ENCODE results near the gene EVA1B.

EVA1B gene

GRCh38 chr1:36320291-36320761 lies 3.1 kb downstream of the EVA1B start:
- no peak for DNase-seq (ENCODE audit: low read depth)

DNA sequence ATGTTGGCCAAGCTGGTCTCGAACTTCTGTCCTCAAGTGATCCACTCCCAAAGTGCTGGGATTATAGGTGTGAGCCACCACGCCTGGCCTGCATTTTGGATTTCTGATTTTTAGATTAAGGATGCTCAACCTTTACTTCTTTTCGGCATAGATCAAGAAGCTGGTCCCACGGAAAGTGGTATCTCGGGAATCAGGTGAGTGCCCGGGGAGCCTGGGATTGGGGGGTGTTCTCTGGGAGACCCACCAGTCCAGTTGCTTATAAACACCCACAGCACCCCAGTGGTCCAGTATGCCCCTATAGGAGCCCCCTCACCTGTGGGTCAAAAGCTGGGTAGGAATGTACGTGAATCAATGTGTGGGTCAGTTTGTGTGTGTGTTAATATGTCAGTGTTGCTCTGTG lies 14.0 kb downstream of the EVA1B start:
- DNase-seq (ENCODE audit: low read depth), result no peak

DNA sequence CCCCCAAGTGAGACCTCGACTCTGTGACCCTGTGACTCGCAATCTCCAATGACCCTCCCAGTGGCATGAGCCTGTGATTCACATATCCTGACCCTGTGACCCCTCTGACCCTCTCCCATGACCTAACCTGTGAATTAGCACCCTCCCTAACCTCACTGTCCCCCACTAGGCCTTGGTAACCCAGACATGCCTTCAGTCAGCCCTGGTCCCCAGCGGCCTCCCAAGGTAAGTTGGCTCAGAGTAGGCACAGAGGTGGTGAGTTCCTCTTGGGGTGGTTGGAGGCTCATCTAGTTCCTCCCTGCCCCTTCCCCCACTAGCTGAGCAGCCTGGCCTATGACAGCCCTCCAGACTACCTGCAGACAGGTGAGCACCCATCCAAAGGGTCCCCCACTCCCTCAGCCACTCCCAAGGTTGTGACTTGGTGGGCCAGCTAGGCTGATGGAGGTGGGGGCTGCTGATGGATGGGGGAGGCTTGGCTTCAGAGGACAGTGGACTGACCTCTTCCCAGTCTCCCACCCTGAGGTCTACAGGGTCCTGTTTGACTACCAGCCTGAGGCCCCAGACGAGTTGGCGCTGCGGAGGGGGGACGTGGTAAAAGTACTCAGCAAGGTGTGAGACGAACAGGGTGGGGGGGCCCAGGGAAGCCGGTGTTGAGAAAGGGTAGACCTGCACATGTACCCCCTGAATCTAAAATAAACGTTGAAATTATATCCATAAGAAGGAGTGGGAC lies 15.7 kb downstream of the EVA1B start:
- no peak for DNase-seq (ENCODE audit: low read depth)

DNA sequence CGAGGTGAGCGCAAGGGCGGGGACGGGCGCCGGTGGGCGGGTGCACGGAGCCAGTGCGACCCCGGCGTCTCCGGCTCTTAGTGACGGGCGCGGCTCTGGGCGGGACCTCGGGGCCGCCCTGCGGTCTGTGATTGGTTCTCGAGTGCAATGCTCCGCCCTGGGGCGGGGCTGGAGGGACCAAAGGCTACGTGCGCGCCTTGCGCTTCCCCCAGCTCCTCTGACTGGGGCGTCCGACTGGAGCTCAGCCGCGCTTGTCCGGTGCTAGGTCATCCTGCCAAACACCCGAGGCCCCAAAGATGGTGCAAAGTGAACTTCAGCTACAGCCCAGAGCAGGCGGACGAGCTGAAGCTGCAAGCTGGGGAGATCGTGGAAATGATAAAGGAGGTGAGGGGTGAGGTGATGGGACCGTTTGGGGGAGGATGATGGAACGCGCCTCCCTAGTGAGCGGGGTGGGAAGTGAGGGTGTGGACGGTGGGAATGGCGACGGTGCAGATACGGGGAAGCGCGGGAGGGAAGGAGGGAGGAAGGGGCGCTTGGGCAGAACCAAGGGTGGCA lies 16.5 kb downstream of the EVA1B start:
- DNase-seq (ENCODE audit: low read depth), result peak; percentile 75

DNA sequence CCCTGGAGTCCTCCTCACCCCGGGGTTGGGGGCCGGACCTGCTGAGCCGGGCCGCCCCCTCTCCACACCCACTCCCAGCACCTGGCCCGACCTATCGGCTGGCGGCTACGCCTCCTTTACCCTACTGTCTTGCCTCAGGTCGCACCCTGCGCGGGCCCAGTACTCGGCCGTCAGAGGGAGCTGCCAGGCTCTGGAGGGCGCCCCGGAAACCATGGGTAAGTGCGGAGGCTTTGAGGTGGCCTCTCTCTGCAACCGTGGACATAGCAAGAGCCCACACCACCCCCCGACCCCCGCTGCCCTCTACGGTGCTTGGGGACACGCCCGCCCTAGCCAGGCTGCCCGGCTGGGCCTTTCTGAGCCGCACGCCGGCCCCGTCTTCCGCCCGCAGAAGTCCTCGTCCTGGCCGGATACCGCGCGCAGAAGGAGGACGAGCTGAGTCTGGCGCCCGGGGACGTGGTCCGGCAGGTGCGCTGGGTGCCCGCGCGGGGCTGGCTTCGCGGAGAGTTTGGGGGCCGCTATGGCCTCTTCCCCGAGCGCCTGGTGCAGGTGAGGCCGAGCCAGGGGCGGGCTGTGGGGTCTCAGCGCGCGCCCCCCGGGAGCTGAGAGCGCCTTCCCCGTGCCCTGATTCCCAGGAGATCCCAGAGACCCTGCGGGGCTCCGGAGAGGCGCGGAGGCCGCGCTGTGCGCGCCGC lies 17.1 kb downstream of the EVA1B start, which contains the start of gene SH3D21:
Gene SH3D21 (plus strand): TSS at position 159 of the 692 bp plus-strand sequence. CDS start 53 bp downstream, at position 212.
- no peak for DNase-seq (ENCODE audit: low read depth)

DNA sequence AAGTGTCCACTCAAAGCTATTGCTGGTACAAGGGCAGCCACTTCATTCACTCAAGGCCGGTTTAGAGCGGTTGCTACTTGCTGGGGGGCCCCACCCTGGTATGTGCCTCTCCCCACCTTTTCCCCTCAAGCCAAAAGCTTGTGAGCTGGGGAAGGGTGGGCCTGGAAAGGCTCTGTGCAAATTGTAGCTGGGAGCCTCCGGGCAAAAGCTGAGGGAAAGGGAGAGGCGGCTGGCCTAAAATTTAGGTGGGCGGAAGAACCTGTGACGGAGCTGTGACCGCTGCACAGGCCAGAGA lies 17.6 kb downstream of the EVA1B start:
- no peak for DNase-seq (ENCODE audit: low read depth)

- no peak for DNase-seq (ENCODE audit: low read depth)
Measured at GRCh38 chr1:36304970-36305914, 18.2 kb downstream of the EVA1B start.

- no peak for DNase-seq (ENCODE audit: low read depth)
Measured at GRCh38 chr1:36304521-36304920, 18.9 kb downstream of the EVA1B start.

- no peak for DNase-seq (ENCODE audit: low read depth)
Measured at GRCh38 chr1:36303650-36304360, 19.6 kb downstream of the EVA1B start.

DNA sequence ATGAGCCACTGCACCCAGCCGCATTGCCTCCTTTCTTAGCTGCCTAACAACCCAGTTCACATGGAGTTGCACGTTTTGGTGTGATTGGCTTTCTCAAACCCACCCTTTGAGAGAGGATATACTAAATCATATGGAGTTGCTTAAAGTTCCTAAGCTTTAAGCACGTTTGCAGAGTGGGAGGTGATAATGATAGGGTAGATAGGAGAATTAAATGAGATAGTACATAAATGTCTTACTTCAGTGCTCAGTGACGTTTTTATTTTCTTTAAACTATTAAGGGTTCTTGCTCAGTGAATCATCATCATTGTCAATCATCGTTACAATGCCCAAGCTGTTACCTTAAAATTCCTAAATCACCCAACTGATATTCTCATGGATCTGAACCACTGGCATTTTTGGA lies 20.2 kb downstream of the EVA1B start:
- no peak for DNase-seq (ENCODE audit: low read depth)

DNA sequence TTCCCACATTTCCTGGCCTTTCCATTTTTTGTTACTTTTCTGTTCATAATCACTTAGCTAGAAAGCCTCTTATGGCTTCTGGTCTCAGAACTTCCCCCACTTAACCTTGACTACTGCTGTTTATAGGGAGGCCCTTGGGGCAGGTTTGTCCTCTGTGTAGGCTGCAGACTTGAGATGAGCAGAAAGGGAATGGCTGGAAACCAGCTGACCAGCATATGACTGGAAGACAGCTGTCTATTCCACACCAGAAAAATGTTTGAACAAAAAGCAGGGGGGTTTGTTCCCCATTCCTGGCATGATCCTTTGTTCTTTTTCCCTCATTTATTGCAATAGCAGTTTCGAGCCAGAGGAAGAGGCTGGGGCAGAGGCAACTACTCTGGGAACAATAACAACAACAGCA lies 22.2 kb downstream of the EVA1B start:
- DNase-seq (ENCODE audit: low read depth), result no peak

- no peak for DNase-seq (ENCODE audit: low read depth)
Measured at GRCh38 chr1:36300526-36300925, 22.9 kb downstream of the EVA1B start.

GRCh38 chr1:36298640-36299039 lies 24.8 kb downstream of the EVA1B start:
- no peak for DNase-seq (ENCODE audit: low read depth)

- no peak for DNase-seq (ENCODE audit: low read depth)
Measured at GRCh38 chr1:36297062-36297461, 26.4 kb downstream of the EVA1B start.

GRCh38 chr1:36295390-36295789 lies 28.1 kb downstream of the EVA1B start:
- DNase-seq (ENCODE audit: low read depth), result no peak

GRCh38 chr1:36287595-36287994 lies 35.9 kb downstream of the EVA1B start:
- no peak for DNase-seq (ENCODE audit: low read depth)

DNA sequence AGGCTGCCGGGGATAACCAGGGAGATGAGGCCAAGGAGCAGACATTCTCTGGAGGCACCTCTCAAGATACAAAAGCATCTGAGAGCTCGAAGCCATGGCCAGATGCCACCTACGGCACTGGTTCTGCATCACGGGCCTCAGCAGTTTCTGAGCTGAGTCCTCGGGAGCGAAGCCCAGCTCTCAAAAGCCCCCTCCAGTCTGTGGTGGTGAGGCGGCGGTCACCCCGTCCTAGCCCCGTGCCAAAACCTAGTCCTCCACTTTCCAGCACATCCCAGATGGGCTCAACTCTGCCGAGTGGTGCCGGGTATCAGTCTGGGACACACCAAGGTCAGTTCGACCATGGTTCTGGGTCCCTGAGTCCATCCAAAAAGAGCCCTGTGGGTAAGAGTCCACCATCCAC lies 36.6 kb downstream of the EVA1B start:
- no peak for DNase-seq (ENCODE audit: low read depth)

DNA sequence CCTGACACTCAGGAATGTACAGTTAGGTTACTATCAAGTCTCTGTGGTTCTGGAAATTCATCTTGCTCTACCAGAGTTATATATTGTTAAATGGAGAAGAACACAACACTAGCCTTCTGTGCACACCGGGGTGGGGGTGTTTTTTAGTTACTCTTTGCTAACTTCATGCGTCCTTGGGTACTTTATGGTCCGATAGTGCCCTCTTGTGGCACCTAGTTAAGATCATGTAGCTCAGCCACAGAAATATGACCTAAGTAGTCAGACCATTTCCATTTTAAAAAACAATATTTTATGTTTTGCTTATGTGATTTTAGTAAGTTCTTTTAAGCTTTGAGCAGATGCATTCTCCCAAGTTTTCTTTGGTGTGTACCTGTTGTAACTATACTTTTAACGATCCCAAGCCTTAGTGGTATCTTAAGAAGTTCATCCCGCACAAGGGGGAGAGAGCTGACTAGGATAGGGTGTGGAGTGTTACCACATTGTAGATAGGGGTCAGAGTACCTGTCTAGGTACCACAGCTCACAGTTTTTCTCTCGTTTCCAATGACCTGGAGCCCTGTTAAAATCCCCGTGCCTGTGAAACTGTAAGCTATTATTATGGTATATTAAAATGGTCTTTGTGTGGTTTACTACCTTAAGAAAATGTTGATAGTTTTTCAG lies 37.9 kb downstream of the EVA1B start:
- DNase-seq (ENCODE audit: low read depth), result peak; percentile 58

- DNase-seq (ENCODE audit: low read depth), result no peak
Measured at GRCh38 chr1:36284517-36284916, 38.9 kb downstream of the EVA1B start.

DNA sequence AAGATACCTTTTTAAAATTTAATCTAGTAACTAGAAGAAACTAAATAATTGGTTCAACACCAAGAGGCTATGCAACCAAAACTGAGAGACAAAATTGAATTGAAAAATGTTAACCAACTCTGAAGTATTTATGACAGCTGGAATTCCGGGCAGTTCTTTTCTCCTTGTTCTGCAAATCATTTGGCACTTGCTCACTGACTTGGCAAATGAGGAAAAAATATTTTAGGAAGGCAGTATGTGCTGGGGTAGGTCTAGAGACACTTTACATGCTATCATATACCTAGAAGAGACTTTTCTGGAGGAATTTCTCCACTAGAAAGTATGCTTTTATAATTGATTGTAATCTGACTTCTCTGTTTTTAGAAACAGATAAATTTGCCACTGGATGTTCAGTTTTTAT lies 39.4 kb downstream of the EVA1B start:
- DNase-seq (ENCODE audit: low read depth), result no peak

- no peak for DNase-seq (ENCODE audit: low read depth)
Measured at GRCh38 chr1:36279789-36280296, 43.6 kb downstream of the EVA1B start.

All from HS-5 (cell line).